ENCODE results near the gene MVD.
"Not testable (repeated sequence)": the region's sequence is repeated elsewhere in the genome, so short reads cannot be mapped to it uniquely, and the experiment has no call there.

MVD gene

GRCh38 chr16:88610909-88611812 is 51.7 kb downstream of the MVD start:
- TF ChIP-seq, protein P1, sequence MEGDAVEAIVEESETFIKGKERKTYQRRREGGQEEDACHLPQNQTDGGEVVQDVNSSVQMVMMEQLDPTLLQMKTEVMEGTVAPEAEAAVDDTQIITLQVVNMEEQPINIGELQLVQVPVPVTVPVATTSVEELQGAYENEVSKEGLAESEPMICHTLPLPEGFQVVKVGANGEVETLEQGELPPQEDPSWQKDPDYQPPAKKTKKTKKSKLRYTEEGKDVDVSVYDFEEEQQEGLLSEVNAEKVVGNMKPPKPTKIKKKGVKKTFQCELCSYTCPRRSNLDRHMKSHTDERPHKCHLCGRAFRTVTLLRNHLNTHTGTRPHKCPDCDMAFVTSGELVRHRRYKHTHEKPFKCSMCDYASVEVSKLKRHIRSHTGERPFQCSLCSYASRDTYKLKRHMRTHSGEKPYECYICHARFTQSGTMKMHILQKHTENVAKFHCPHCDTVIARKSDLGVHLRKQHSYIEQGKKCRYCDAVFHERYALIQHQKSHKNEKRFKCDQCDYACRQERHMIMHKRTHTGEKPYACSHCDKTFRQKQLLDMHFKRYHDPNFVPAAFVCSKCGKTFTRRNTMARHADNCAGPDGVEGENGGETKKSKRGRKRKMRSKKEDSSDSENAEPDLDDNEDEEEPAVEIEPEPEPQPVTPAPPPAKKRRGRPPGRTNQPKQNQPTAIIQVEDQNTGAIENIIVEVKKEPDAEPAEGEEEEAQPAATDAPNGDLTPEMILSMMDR (IDR thresholded peaks at IDR 0.05; ENCODE audit: extremely low read depth, missing control alignments): no peak
- DNase-seq (ENCODE audit: low spot score): no peak

- no peak for DNase-seq (ENCODE audit: low spot score)
Measured at GRCh38 chr16:88610080-88610479, 52.8 kb downstream of the MVD start.

DNA sequence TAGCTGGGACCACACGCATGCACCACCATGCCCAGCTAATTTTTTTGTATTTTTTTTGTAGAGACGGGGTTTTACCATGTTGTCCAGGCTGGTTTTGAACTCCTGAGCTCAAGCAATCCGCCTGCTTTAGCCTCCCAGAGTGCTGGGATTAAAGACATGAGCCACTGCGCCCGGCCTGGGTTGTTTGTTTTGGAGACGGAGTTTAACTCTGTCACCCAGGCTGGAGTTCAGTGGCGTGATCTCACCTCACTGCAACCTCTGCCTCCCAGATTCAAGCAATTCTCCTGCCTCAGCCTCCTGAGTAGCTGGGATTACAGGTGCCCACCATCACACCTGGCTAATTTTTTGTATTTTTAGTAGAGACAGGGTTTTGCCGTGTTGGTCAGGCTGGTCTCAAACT is 53.5 kb downstream of the MVD start:
- not testable (repeated sequence) for DNase-seq (ENCODE audit: low spot score)

More at GRCh38 chr16:88610080-88610479, 52.8 kb downstream of the MVD start:
- TF ChIP-seq, protein P1 (IDR thresholded peaks at IDR 0.05; ENCODE audit: extremely low read depth, missing control alignments): no peak

DNA sequence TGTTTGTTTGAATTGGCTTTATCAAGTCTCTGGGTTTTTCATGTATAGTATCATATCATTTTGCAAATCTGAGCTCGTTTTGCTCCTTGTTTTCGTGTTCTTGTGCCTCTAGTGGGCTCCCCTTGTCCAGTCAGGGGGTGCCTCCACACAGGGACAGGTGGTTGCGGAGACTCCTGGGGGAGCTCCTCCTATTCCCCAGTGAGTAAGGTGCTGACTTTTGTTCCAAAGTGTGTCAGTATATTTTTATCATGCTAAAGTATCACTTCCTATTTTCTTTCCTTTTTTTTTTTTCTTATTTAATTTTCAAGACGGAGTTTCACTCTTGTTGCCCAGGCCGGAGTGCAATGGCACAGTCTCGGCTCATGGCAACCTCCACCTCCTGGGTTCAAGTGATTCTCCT is 54.8 kb downstream of the MVD start:
- no peak for DNase-seq (ENCODE audit: low spot score)
- TF ChIP-seq, protein P1 (IDR thresholded peaks at IDR 0.05; ENCODE audit: extremely low read depth, missing control alignments): no peak

DNA sequence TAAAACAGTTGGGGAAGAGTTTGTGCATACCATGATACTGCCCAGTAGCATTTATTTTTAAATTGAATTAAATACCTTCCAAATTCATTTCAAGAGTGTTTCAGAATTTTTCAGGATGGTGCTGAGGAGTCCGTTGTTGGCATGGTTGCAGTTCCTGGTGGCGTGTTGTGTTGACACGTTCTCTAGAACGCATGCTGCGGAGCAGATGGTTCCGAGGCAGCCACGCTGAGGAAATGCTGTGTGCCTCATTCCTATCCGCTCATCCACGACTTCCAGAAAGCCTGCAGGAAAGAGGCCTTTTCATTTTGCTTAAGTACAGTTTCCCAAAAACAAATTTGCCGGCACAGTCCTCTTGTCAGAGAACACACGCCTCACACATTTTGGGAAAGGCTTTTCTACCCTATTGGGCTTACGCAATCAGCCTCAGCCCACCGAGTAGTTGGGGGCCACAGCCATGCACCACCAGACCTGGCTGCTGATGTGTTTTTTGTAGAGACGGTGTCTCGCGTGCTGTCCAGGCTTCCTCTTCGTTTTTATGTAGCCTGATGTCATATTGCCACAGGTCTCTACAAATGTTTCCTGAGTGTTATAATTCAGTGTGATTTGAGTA is 56.6 kb downstream of the MVD start:
- TF ChIP-seq, protein P1 (IDR thresholded peaks at IDR 0.05; ENCODE audit: extremely low read depth, missing control alignments): no peak
- DNase-seq (ENCODE audit: low spot score): no peak

DNA sequence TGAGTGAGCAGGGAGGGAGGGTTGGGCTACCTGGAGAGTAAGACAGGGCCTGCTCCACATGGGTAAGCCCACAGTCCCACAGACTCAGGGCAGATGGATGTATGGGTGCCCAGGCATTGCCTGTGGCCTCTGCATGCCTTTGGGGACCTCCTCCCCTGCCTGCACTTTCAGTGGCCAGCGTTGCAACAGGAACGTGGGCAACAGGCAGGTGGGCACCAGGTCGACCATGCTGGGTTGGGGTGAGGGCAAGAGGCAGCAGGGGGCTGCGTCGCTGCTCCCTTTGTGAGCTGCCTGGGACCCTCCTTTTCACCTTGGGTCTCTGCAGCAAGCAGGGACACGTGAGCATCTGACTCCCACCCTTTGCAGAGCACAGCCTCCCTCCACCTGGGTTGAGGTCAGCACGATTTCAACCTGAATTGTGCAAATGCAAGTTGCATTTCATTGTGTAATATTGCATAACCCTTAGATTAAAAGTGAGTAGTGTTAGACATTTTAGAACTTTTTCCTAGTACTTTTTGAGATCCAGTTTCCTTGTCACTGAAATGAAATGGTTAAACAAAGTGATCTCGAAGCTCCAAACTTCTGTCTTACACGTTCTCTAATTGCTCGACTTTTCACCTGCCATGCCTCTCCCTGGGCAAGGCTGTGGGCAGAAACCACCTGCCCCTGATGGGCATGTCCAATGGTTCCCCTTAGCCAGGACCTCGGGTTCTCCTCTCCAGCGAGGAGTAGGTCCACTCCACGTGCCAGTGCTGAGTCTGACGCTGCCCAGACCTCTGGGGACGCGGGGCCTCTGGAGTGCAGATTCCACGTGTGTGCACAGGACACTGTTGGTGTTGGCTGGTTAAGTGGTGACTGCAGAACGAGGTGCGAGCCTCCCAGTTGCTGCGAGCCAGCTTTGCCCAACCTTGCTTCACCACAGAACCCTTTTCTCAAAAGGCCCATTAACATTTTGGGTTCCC is 57.4 kb downstream of the MVD start:
- TF ChIP-seq, protein P1 (IDR thresholded peaks at IDR 0.05; ENCODE audit: extremely low read depth, missing control alignments): no peak
- no peak for DNase-seq (ENCODE audit: low spot score)

DNA sequence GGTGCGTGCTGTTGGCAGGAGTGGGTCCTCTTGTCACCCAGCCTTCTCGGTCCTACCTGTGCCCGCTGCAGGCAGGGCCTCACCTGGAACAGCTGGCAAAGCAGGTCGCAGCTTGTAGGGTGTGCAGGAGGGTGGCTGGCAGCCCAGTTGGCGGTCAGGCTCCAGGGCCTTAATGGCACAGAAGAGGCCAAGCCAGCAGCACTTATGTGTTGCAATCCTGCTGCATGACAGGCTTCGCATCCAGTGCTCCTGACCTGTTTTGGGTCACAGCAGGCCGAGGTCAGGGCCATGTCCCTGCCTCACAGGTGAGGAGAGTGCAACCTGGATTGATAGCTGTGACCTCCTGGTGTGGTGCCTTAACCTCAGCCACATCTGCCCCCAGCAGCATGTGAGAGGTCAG is 60.8 kb downstream of the MVD start:
- TF ChIP-seq, protein P1 (IDR thresholded peaks at IDR 0.05; ENCODE audit: extremely low read depth, missing control alignments): no peak

More for the DNA sequence above, 60.8 kb downstream of the MVD start:
- no peak for DNase-seq (ENCODE audit: low spot score)
